GM19372 (cell line): ENCODE results near the gene SMC2.

Experiments
- ATAC-seq: cut with Tn5 transposase; IDR thresholded peaks from one replicate; pipeline ENCODE4 v1.9.1; 2021; ENCODE audit warnings: mild to moderate bottlenecking, low read depth, moderate library complexity; ENCODE audit not compliant: unreplicated experiment

The SMC2 gene

GRCh38 chr9:104093647-104094533 is at the start of gene SMC2:
SMC2 (plus strand) TSS chr9:104094309; CDS start chr9:104095385, 1,076 bp downstream.
- ATAC-seq, result peak; percentile 73

- ATAC-seq, result no peak
These were observed 25.6 kb upstream of the SMC2 start for GRCh38 chr9:104068546-104068945.

- no peak for ATAC-seq
These were observed 24.8 kb upstream of the SMC2 start for GRCh38 chr9:104069288-104069687.

- ATAC-seq, result no peak
These were observed 22.5 kb upstream of the SMC2 start for GRCh38 chr9:104071589-104071988.

GRCh38 chr9:104073098-104073769 is 20.9 kb upstream of the SMC2 start:
- no peak for ATAC-seq

- ATAC-seq, result no peak
These were observed 20.4 kb upstream of the SMC2 start for GRCh38 chr9:104073770-104074133.

- no peak for ATAC-seq
These were observed 19.2 kb upstream of the SMC2 start for GRCh38 chr9:104074876-104075275.

- ATAC-seq, result no peak
These were observed 18.0 kb upstream of the SMC2 start for GRCh38 chr9:104075801-104076753.

- ATAC-seq, result no peak
These were observed 15.5 kb upstream of the SMC2 start for GRCh38 chr9:104078596-104078995.

GRCh38 chr9:104080983-104081382 is 13.1 kb upstream of the SMC2 start:
- ATAC-seq, result no peak

- ATAC-seq, result no peak
These were observed 11.9 kb upstream of the SMC2 start for GRCh38 chr9:104082168-104082567.

GRCh38 chr9:104085525-104085924 is 8.6 kb upstream of the SMC2 start:
- ATAC-seq, result no peak

GRCh38 chr9:104087894-104088293 is 6.2 kb upstream of the SMC2 start:
- no peak for ATAC-seq

- no peak for ATAC-seq
These were observed 5.7 kb upstream of the SMC2 start for GRCh38 chr9:104088416-104088815.

GRCh38 chr9:104090578-104090977 is 3.5 kb upstream of the SMC2 start:
- ATAC-seq, result no peak

- no peak for ATAC-seq
These were observed 3.0 kb upstream of the SMC2 start for GRCh38 chr9:104091116-104091515.

- peak; percentile 41 for ATAC-seq
These were observed 2.4 kb upstream of the SMC2 start for GRCh38 chr9:104091708-104092107.

GRCh38 chr9:104092192-104092591 is 1.9 kb upstream of the SMC2 start:
- no peak for ATAC-seq

GRCh38 chr9:104092875-104093600 is 1.1 kb upstream of the SMC2 start:
- ATAC-seq, result no peak

GRCh38 chr9:104094534-104095015 is 466 bp downstream of the SMC2 start:
- peak; percentile 1 for ATAC-seq
